H1 (cell line): ENCODE results near the gene PRKAR2A. TPM values are rescaled to one million over a fixed set of nuclear protein-coding genes. Genes with fewer than 3 reads are reported as not detected.
A peak's percentile ranks its signal among the peaks of the same experiment; 100 is the strongest.

ENCODE experiments used
- CTCF ChIA-PET: fragments of 300-600 bp; sonication (Branson Sonifier 250); formaldehyde crosslinking; loops from one replicate; lab custom pipeline; 2021; ENCODE audit not compliant: partially characterized antibody; lab: Charles Lee
- POLR2A ChIA-PET: fragments of 300-600 bp; sonication (Branson Sonifier 250); formaldehyde crosslinking; loops from one replicate; lab custom pipeline; 2021; ENCODE audit warnings: inconsistent platforms; ENCODE audit not compliant: partially characterized antibody; lab: Charles Lee
- DNase-seq, 2 experiments: peaks; one replicate each; pipeline versions ENCODE4 v3.0.0 to v3.0.0-alpha.2; 2010 to 2022; ENCODE audit warnings: low spot score in 2 of 2, low read depth in 1 of 2, mixed read lengths in 1 of 2
- FAIRE-seq: peaks from 2 replicates; lab custom pipeline; 2011; peaks lifted over from hg19 to GRCh38; lab: Jason Lieb, UNC
- H2AFZ ChIP-seq: 2 replicates; pipeline ENCODE4 v1.8.1; 2012; ENCODE audit warnings: low read length, inconsistent platforms
- H2AK5ac ChIP-seq: 2 replicates; pipeline ENCODE4 v1.6.1; 2013; ENCODE audit warnings: low read depth, low read length
- H2BK120ac ChIP-seq: replicated peaks from 2 replicates; pipeline ENCODE3; 2013; ENCODE audit warnings: low read depth, low read length, inconsistent platforms
- H2BK12ac ChIP-seq: 2 replicates; pipeline ENCODE4 v1.6.1; 2013; ENCODE audit warnings: low read depth, low read length
- H2BK15ac ChIP-seq: 2 replicates; pipeline ENCODE4 v1.6.1; 2013; ENCODE audit warnings: low read length
- H2BK20ac ChIP-seq: 2 replicates; pipeline ENCODE4 v1.6.1; 2013; ENCODE audit warnings: low read length
- H2BK5ac ChIP-seq: 2 replicates; pipeline ENCODE4 v1.6.1; 2013; ENCODE audit warnings: low read depth, low read length
- H3K14ac ChIP-seq: 2 replicates; pipeline ENCODE4 v1.6.1; 2013; ENCODE audit warnings: inconsistent platforms; ENCODE audit not compliant: insufficient read length
- H3K18ac ChIP-seq: 2 replicates; pipeline ENCODE4 v1.6.1; 2013; ENCODE audit warnings: low read length; ENCODE audit errors: extremely low read depth
- H3K23ac ChIP-seq: 2 replicates; pipeline ENCODE4 v1.6.1; 2013; ENCODE audit warnings: inconsistent platforms; ENCODE audit not compliant: insufficient read length
- H3K23me2 ChIP-seq: 2 replicates; pipeline ENCODE4 v1.6.1; 2013; ENCODE audit warnings: low read depth, low read length
- H3K27ac ChIP-seq: 2 replicates; pipeline ENCODE4 v1.6.1; 2011; ENCODE audit warnings: low read depth, low read length, inconsistent platforms
- H3K27me3 ChIP-seq, 4 experiments: replicated peaks in 1 of 4; 1 replicate in 1 of 4; 2 replicates in 3 of 4; pipeline versions ENCODE4 v1.6.1 to v1.8.1; 2011 to 2013; ENCODE audit warnings: low read length in 3 of 4, mild to moderate bottlenecking in 3 of 4, inconsistent platforms in 2 of 4, mixed read lengths in 2 of 4, moderate library complexity in 1 of 4; ENCODE audit not compliant: control insufficient read depth in 3 of 4, insufficient read depth in 3 of 4; ENCODE audit errors: extremely low read depth in 1 of 4
- H3K36me3 ChIP-seq, 4 experiments: 2 replicates each; pipeline versions ENCODE4 v1.6.1 to v1.8.1; 2011 to 2013; ENCODE audit warnings: mild to moderate bottlenecking in 4 of 4, low read length in 3 of 4, moderate library complexity in 2 of 4, control low read depth in 1 of 4, inconsistent platforms in 1 of 4; ENCODE audit not compliant: insufficient read depth in 4 of 4, control insufficient read depth in 2 of 4
- H3K4ac ChIP-seq: replicated peaks from 2 replicates; pipeline ENCODE3; 2013; ENCODE audit warnings: low read length, low read depth, mixed read lengths, inconsistent platforms; ENCODE audit not compliant: insufficient read length
- H3K4me1 ChIP-seq, 4 experiments: replicated peaks in 1 of 4; 1 replicate in 1 of 4; 2 replicates in 3 of 4; pipeline versions ENCODE4 v1.6.1 to v1.8.1; 2011 to 2013; ENCODE audit warnings: low read length in 3 of 4, inconsistent platforms in 2 of 4, mixed read lengths in 1 of 4; ENCODE audit not compliant: insufficient read depth in 4 of 4, control insufficient read depth in 3 of 4
- H3K4me2 ChIP-seq, 2 experiments: 2 replicates each; pipeline versions ENCODE4 v1.6.1 to v1.8.1; 2011 to 2013; ENCODE audit warnings: low read depth in 2 of 2, low read length in 2 of 2, control low read depth in 1 of 2, inconsistent platforms in 1 of 2, mild to moderate bottlenecking in 1 of 2; ENCODE audit not compliant: insufficient read depth in 1 of 2
- H3K4me3 ChIP-seq, 4 experiments: fragments of 200-600, 300-600 bp in 1 of 4; sonication (generic), shearing (Covaris generic), sonication (Bioruptor Twin) in 1 of 4; 2 replicates each; pipeline versions ENCODE4 v1.5.1 to v1.8.1; 2011 to 2016; ENCODE audit warnings: low read length in 4 of 4, low read depth in 3 of 4, control low read depth in 2 of 4, inconsistent platforms in 2 of 4, mild to moderate bottlenecking in 2 of 4, mixed read lengths in 1 of 4, moderate library complexity in 1 of 4; ENCODE audit not compliant: insufficient read depth in 2 of 4; ENCODE audit errors: extremely low read depth in 1 of 4
- H3K56ac ChIP-seq: replicated peaks from 2 replicates; pipeline ENCODE3; 2013; ENCODE audit warnings: low read depth, mild to moderate bottlenecking, mixed read lengths, low read length, inconsistent platforms; ENCODE audit not compliant: insufficient read length
- H3K79me1 ChIP-seq: 2 replicates; pipeline ENCODE4 v1.6.1; 2013; ENCODE audit warnings: low read depth, low read length, control low read depth
- H3K79me2 ChIP-seq, 2 experiments: 2 replicates each; pipeline versions ENCODE4 v1.6.1 to v1.8.1; 2012 to 2013; ENCODE audit warnings: low read length in 2 of 2, mild to moderate bottlenecking in 2 of 2, inconsistent platforms in 1 of 2; ENCODE audit not compliant: insufficient read depth in 2 of 2, control insufficient read depth in 1 of 2
- H3K9ac ChIP-seq, 4 experiments: replicated peaks in 1 of 4; 1 replicate in 1 of 4; 2 replicates in 3 of 4; pipeline versions ENCODE4 v1.6.1 to v1.8.1; 2011 to 2013; ENCODE audit warnings: low read depth in 3 of 4, low read length in 3 of 4, control low read depth in 2 of 4, mild to moderate bottlenecking in 2 of 4, moderate library complexity in 2 of 4, inconsistent platforms in 1 of 4; ENCODE audit errors: extremely low read depth in 1 of 4
- H3K9me3 ChIP-seq, 2 experiments: 2 replicates each; pipeline versions ENCODE4 v1.6.1 to v1.8.1; 2012 to 2013; ENCODE audit warnings: mild to moderate bottlenecking in 2 of 2, moderate library complexity in 2 of 2, control low read depth in 1 of 2, inconsistent platforms in 1 of 2, low read depth in 1 of 2, low read length in 1 of 2, mixed read lengths in 1 of 2; ENCODE audit not compliant: insufficient read depth in 2 of 2
- H4K20me1 ChIP-seq, 2 experiments: replicated peaks in 1 of 2; 2 replicates each; pipeline versions ENCODE3 to v1.8.1; 2011 to 2013; ENCODE audit warnings: inconsistent platforms in 2 of 2, low read length in 2 of 2, mild to moderate bottlenecking in 1 of 2; ENCODE audit not compliant: insufficient read depth in 2 of 2, control insufficient read depth in 1 of 2
- H4K5ac ChIP-seq: 2 replicates; pipeline ENCODE4 v1.6.1; 2013; ENCODE audit warnings: low read length, low read depth, mixed read lengths, inconsistent platforms; ENCODE audit not compliant: insufficient read length
- H4K8ac ChIP-seq: 2 replicates; pipeline ENCODE4 v1.8.0; 2013; ENCODE audit warnings: mild to moderate bottlenecking, moderate library complexity, low read length, inconsistent platforms; ENCODE audit not compliant: insufficient read depth; ENCODE audit errors: extremely low read depth
- H4K91ac ChIP-seq: replicated peaks from 2 replicates; pipeline ENCODE3; 2013; ENCODE audit warnings: low read length, mixed read lengths, inconsistent platforms; ENCODE audit not compliant: insufficient read length
- CTCF ChIP-seq, 3 experiments: IDR thresholded peaks; 1 replicate in 2 of 3; 2 replicates in 1 of 3; pipeline versions ENCODE4 v1.5.1 to v1.6.1; 2011; ENCODE audit warnings: low read length in 3 of 3, mild to moderate bottlenecking in 3 of 3, inconsistent platforms in 2 of 3, low read depth in 1 of 3, moderate library complexity in 1 of 3; ENCODE audit not compliant: insufficient read depth in 1 of 3; ENCODE audit errors: control extremely low read depth in 1 of 3
- KDM1A ChIP-seq: fragments of 200-600, 300-600 bp; sonication (generic); IDR thresholded peaks from 2 replicates; pipeline ENCODE4 v1.7.1; 2016; ENCODE audit warnings: mild to moderate bottlenecking, low read length, borderline replicate concordance
- POLR2AphosphoS5 ChIP-seq: IDR thresholded peaks from 2 replicates; pipeline ENCODE4 v1.6.1; 2011; ENCODE audit warnings: low read depth, low read length
- RAD21 ChIP-seq, 2 experiments: IDR thresholded peaks in 1 of 2; conservative IDR thresholded peaks in 1 of 2; 2 replicates each; pipeline ENCODE4 v1.6.1; 2011; ENCODE audit warnings: low read depth in 2 of 2, low read length in 2 of 2, improper control_type of control experiment in 1 of 2, inconsistent platforms in 1 of 2, mild to moderate bottlenecking in 1 of 2, moderate library complexity in 1 of 2
- USF2 ChIP-seq: IDR thresholded peaks from 2 replicates; pipeline ENCODE4 v1.6.1; 2011; ENCODE audit warnings: low read length, improper control_type of control experiment
- WGBS, 2 experiments: shearing (Covaris generic) in 1 of 2; methylation state at CpG; one replicate each; pipeline versions ENCODE4 v1.1.6 to v1.1.7; 2013 to 2015; ENCODE audit warnings: low lambda C conversion rate in 2 of 2, mixed read lengths in 2 of 2, inconsistent platforms in 1 of 2, low coverage in 1 of 2, missing lambda C conversion rate in 1 of 2; ENCODE audit not compliant: insufficient replicate concordance in 2 of 2, insufficient coverage in 1 of 2, insufficient read length in 1 of 2; ENCODE audit errors: extremely low coverage in 1 of 2, missing lambda C conversion rate in 1 of 2; 5-methylcytosine and 5-hydroxymethylcytosine counted together
- polyA plus RNA-seq, 7 experiments: library from polyadenylated mRNA; depleted of rRNA in 3 of 7; stranded (reverse) in 5 of 7; unstranded in 2 of 7; fragments of >200 nt in 5 of 7; fragments of 200-250 nt in 2 of 7; gene quantifications; 1 replicate in 5 of 7; 2 replicates in 1 of 7; 4 replicates in 1 of 7; pipeline versions ENCODE4 v1.2.1 to v1.2.3, GENCODE V29; 2011 to 2013; ENCODE audit warnings: missing spikeins in 2 of 7, mixed read lengths in 2 of 7
- total RNA-seq: library from RNA; stranded (reverse); fragmentation: NEBNext Ultra II Directional; extraction: Animal tissue kit (Norgen Biotek cat#: 25700); gene quantifications from 2 replicates; pipeline ENCODE4 v1.2.1, GENCODE V29; 2021

Gene PRKAR2A
- total and polyA plus RNA-seq, 2 of the 8 experiments (the other 6 are each of a cell fraction or from before 2014, with no cell fraction given), result 6.3 to 42.4 TPM

GRCh38 chr3:48765376-48765775 is 82.3 kb downstream of the PRKAR2A start:
- peaks cover 0 to 7% (median 0%) of the 10 kb centered on the region in 4 experiments; a peak in 5 of 7 replicates for H3K4me1 ChIP-seq
- H3K56ac ChIP-seq, result no peak overlapping the region
- H2BK5ac ChIP-seq, result no peak overlapping the region
- no peak overlapping the region for H3K18ac ChIP-seq
- no peak overlapping the region for H2BK20ac ChIP-seq
- POLR2A ChIA-PET, result interaction anchor here (1.2 to 1.6 kb wide), 2 partner anchors 12 to 26 kb away, joined by 3 read pairs; no protein-coding TSS in a partner anchor
- no peak overlapping the region for H3K23ac ChIP-seq
- H3K36me3 ChIP-seq, result peaks cover 0 to 2% (median 0%) of the 10 kb centered on the region in 4 experiments; a peak in 1 of 8 replicates
- no peak overlapping the region for H4K91ac ChIP-seq
- H2BK15ac ChIP-seq, result no peak overlapping the region
- no peak overlapping the region for H3K14ac ChIP-seq
- H3K4me3 ChIP-seq, result no peak overlapping the region
- H3K27ac ChIP-seq, result no peak overlapping the region
- no peak overlapping the region for H4K8ac ChIP-seq
- no peak overlapping the region for H3K9ac ChIP-seq
- FAIRE-seq (no peak), DNase-seq (no peak)
- no peak overlapping the region for H2AFZ ChIP-seq
- H2BK120ac ChIP-seq, result no peak overlapping the region
- CTCF ChIA-PET, result interaction anchor here (0.6 to 3.2 kb wide), 6 partner anchors 11 to 1579 kb away, joined by 3 to 19 read pairs (median 6); no protein-coding TSS in a partner anchor
- no peak overlapping the region for H4K5ac ChIP-seq
- TF ChIP-seq RAD21 (IDR thresholded peaks at IDR 0.05 in 1 of 2, conservative IDR thresholded peaks at IDR 0.05 in 1 of 2; ENCODE audit: low read depth in 2 of 2, low read length in 2 of 2), result peak; percentile 43 to 44
- no peak for TF ChIP-seq POLR2AphosphoS5
- peak in 2 of 3 experiments; percentile 9 to 13; a peak in 2 of 4 replicates for TF ChIP-seq CTCF (IDR thresholded peaks at IDR 0.05; ENCODE audit: control extremely low read depth in 1 of 3, insufficient read depth in 1 of 3, low read depth in 1 of 3, low read length in 3 of 3)
- TF ChIP-seq KDM1A, result no peak
- TF ChIP-seq USF2, result no peak
- no peaks in the 10 kb centered on the region for H3K23me2 ChIP-seq
- H3K79me2 ChIP-seq, result no peaks in the 10 kb centered on the region
- H2BK12ac ChIP-seq, result no peak overlapping the region
- H2AK5ac ChIP-seq, result no peak overlapping the region
- no peaks in the 10 kb centered on the region for H3K27me3 ChIP-seq
- no peaks in the 10 kb centered on the region for H3K79me1 ChIP-seq
- H3K4ac ChIP-seq, result no peak overlapping the region
- 79% methylated on average over 1 of the region's 1 CpG; no CpG with 5 or more reads in 1 of the 2 experiments for WGBS, 2 experiments
- no peak overlapping the region for H3K4me2 ChIP-seq
- H4K20me1 ChIP-seq, result no peaks in the 10 kb centered on the region
- no peaks in the 10 kb centered on the region for H3K9me3 ChIP-seq
